NB4 (cell line): ENCODE measurements around the gene MEX3D.
A peak's percentile ranks its signal among the peaks of the same experiment; 100 is the strongest.

Experiments
- CTCF ChIP-seq: IDR thresholded peaks from one replicate; pipeline ENCODE4 v1.5.1; 2012; ENCODE audit warnings: low read depth, low read length
- POLR2A ChIP-seq: IDR thresholded peaks from 2 replicates; pipeline ENCODE4 v1.6.1; 2011; ENCODE audit warnings: mild to moderate bottlenecking; ENCODE audit not compliant: insufficient read length; ENCODE audit errors: extremely low read depth

- peak; percentile 33 for TF ChIP-seq POLR2A
- no peak for TF ChIP-seq CTCF
These were observed at the start of gene MEX3D for GRCh38 chr19:1568320-1569019.
